Stimulated activated effector memory CD8-positive, alpha-beta T cell treated with anti-CD3 and anti-CD28 coated beads, Interleukin-12 subunit alpha, Interleukin-12 subunit beta, amount 100 ng/mL, for 72 hours (primary cell): ENCODE measurements around the gene FBRSL1.

Experiments used
- ATAC-seq: fragments of 150-1000 bp; cut with Tn5 transposase; 2 replicates; pipeline ENCODE4 v1.10.0; 2021
- DNase-seq, 2 donors: peaks; one replicate each; pipeline ENCODE4 v3.0.0; 2021 to 2022; ENCODE audit warnings: low spot score in 2 of 2
- H3K27ac Mint-ChIP-seq: one replicate; pipeline ENCODE4 v1.8.0; 2022; ENCODE audit warnings: mild to moderate bottlenecking, mixed read lengths
- H3K36me3 Mint-ChIP-seq: one replicate; pipeline ENCODE4 v1.8.0; 2022; ENCODE audit warnings: mild to moderate bottlenecking, mixed read lengths
- H3K4me1 Mint-ChIP-seq: one replicate; pipeline ENCODE4 v1.8.0; 2022; ENCODE audit warnings: mixed read lengths
- H3K4me3 Mint-ChIP-seq: one replicate; pipeline ENCODE4 v1.8.0; 2022; ENCODE audit warnings: mild to moderate bottlenecking, mixed read lengths
- H3K9me3 Mint-ChIP-seq: one replicate; pipeline ENCODE4 v1.8.0; 2022; ENCODE audit warnings: mixed read lengths

Gene FBRSL1

DNA sequence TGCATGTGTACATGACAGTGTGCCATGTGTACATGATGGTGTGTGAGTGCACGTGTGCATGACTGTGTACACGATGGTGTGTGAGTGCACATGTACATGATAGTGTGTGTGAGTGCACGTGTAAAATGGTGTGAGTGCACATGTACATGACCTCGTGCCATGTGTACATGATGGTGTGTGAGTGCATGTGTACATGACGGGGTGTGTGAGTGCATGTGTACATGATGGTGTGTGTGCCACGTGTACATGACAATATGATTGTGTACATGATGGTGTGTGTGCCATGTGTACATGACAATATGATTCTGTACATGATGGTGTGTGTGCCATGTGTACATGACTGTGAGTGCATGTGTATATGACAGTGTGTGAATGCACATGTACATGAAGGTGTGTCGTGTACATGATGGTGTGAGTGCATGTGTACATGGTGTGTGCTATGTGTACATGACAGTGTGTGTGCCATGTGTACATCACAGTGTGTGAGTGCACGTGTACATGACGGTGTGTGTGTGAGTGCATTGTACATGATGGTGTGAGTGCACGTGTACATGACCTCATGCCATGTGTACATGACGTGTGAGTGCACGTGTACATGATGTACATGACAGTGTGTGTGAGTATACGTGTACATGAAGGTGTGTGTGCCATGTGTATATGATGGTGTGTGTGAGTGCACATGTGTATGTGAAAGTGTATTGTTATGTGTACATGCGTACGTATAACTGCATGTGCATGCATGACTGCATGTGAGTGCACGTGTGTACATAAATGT is 46.3 kb downstream of the FBRSL1 start:
- Mint-ChIP-seq H3K4me3 (no peak overlapping the region), H3K27ac (peak overlapping the region; percentile 52), H3K36me3 (peaks cover 5% of the 10 kb centered on the region), H3K4me1 (peaks cover 40% of the 10 kb centered on the region), H3K9me3 (peaks cover 7% of the 10 kb centered on the region)
- DNase-seq (no peak), ATAC-seq (no peak)

DNA sequence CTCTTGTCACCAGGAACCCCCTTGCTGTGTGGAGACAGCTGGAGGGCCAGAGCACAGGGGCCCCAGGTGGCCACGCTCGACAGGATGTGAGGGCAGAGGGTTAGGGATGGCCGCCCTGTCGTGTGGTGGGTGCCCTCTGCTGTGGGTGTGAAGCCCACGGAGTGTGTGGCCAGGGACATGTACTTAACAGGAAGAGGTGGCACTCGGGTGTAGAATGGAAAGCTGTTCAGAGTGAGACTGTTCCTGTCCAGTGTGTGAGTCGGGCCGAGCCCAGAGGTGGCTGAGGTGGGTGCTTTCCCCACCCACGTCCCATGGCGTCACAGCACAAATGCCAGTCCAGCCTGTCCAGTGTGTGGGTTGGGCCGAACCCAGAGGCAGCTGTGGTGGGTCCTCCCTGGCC is 47.1 kb downstream of the FBRSL1 start:
- H3K4me1 Mint-ChIP-seq = peaks cover 40% of the 10 kb centered on the region
- peaks cover 7% of the 10 kb centered on the region for H3K9me3 Mint-ChIP-seq
- peak overlapping the region; percentile 52 for H3K27ac Mint-ChIP-seq
- peaks cover 5% of the 10 kb centered on the region for H3K36me3 Mint-ChIP-seq
- DNase-seq = no peak
- H3K4me3 Mint-ChIP-seq = no peak overlapping the region
- no peak for ATAC-seq

DNA sequence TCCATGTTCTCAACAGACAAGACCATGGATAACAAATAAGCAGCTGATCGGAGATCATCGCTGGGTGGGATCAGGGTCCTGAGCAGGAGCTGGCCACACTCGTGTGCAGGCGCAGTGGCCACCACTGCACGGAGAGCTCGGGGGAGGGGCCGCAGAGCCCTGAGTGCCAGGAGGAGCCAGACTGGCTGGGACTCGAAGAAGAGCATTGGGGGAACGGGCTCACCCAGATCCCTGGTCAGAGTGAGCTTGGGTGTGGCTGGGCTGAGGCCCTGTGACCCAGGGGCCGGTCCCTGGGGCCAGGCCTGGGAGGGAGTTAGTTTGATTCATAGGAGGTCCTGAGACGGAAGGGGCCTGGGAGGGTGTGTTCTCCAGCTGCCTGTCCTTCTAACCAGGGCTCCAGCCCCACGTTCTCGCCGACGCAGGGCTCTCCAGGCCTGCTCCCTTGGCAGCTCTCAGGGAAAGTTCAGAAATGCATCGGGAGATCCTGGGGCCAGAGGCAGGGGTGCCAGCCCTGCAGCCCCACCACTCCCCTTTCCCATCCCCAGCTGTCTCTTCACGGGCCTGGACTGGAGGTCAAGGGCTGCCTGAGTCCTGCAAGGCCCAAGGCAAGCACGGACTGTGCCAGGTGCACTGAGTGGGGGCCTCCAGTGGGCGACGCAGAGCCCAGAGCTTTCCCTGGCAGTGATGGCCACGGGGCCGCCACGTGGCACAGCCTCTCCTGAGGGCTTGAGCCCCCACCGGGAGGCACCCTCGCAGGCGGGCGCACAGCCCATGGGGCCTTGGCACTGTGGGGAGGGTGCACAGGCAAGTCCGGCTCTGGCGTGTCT is 48.1 kb downstream of the FBRSL1 start:
- no peak for ATAC-seq
- no peak overlapping the region for H3K4me3 Mint-ChIP-seq

DNA sequence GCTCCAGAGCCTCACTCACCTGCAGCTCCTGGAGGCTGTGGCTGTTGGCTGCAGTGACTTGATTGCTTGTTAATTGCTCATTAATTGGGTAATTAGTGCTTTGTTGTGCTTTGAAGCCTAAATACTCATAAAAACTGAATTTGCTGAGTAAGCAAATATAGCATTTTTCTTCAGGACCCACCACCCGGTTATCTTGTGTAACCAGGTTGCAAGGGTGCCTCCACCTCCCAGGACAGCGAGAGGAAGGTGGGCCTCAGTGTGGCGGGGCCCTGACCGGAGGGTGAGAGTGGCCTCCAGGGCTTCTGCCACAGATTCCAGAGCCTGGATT is 48.7 kb downstream of the FBRSL1 start:
- Mint-ChIP-seq H3K27ac (no peak overlapping the region), H3K4me1 (peaks cover 39% of the 10 kb centered on the region), H3K4me3 (no peak overlapping the region), H3K36me3 (peaks cover 7% of the 10 kb centered on the region), H3K9me3 (peaks cover 7% of the 10 kb centered on the region)
- DNase-seq (no peak), ATAC-seq (no peak)

More for the DNA sequence above, 48.1 kb downstream of the FBRSL1 start:
- Mint-ChIP-seq H3K9me3 (peaks cover 7% of the 10 kb centered on the region), H3K27ac (no peak overlapping the region), H3K36me3 (peaks cover 7% of the 10 kb centered on the region), H3K4me1 (peaks cover 40% of the 10 kb centered on the region)
- DNase-seq = no peak

DNA sequence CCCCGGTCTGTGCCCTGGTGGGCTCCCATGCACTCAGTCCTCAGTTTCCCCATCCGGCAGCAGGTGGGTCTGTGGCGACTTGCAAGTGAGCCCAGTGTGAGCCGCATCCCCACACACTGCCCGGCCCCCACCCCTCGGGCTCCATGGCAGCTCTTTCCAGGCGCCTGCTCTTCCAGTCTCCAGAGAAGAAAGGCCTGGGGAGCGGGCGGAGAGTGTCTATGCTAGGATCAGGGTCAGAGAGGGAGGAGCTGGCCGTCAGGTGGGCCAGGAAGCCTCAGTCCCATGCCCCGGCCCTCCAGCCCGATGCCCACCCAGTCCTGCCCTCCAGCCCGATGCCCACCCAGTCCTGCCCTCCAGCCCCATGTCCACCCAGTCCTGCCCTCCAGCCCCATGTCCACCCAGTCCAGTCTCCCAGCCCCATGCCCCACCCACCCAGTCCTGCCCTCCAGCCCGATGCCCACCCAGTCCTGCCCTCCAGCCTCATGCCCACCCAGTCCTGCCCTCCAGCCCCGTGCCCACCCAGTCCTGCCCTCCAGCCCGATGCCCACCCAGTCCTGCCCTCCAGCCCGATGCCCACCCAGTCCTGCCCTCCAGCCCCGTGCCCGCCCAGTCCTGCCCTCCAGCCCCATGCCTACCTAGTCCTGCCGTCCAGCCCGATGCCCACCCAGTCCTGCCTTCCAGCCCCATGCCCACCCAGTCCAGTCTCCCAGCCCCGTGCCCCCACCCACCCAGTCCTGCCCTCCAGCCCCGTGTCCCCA is 49.2 kb downstream of the FBRSL1 start:
- DNase-seq (no peak), ATAC-seq (no peak)
- peaks cover 7% of the 10 kb centered on the region for H3K9me3 Mint-ChIP-seq
- H3K36me3 Mint-ChIP-seq = peaks cover 5% of the 10 kb centered on the region
- no peak overlapping the region for H3K4me3 Mint-ChIP-seq
- no peak overlapping the region for H3K27ac Mint-ChIP-seq
- H3K4me1 Mint-ChIP-seq = peaks cover 43% of the 10 kb centered on the region

DNA sequence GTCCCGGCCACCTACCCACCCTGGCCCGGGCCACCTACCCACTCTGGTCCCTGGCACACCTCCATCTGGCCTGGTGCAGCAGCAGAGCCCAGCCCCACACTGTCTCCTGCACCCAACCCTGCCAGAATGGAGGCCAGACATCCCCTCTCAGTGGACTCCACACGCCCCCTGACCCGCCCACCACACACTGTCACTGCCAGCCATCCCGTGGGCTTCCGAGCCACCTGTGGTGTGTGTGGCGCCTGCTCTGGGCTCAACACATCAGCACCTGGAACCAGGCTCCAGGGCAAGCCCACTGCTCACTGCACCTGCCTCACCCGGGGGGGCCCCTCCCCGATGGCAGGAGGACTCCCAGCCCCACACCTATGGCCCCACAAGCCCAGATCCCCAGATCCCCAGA is 50.5 kb downstream of the FBRSL1 start:
- H3K4me1 Mint-ChIP-seq = peaks cover 43% of the 10 kb centered on the region
- H3K9me3 Mint-ChIP-seq = peaks cover 3% of the 10 kb centered on the region
- H3K36me3 Mint-ChIP-seq = peaks cover 5% of the 10 kb centered on the region
- no peak for ATAC-seq
- no peak overlapping the region for H3K27ac Mint-ChIP-seq
- no peak overlapping the region for H3K4me3 Mint-ChIP-seq
- no peak for DNase-seq

DNA sequence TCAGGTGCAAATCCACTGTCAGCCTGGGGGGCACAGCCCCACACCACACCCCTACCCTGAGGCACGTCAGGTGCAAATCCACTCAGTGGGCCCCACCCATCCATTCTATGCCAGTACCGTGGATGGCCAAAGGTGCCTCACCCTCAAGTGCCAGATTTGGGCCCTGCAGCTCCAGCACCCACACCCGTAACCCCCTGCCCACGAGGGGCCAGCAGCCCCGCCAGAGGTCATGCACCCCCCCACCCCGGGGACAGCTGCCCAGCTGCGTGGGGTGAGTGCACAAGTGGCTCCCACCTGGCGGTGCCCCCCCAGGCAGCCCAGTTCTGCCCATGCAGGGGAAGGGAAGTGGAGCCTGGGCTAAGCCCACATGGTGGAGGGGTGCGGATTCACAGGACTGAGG is 51.2 kb downstream of the FBRSL1 start:
- Mint-ChIP-seq H3K36me3 (peaks cover 5% of the 10 kb centered on the region), H3K4me3 (no peak overlapping the region), H3K4me1 (peaks cover 36% of the 10 kb centered on the region), H3K27ac (no peak overlapping the region), H3K9me3 (no peaks in the 10 kb centered on the region)
- no peak for DNase-seq
- ATAC-seq = no peak

GRCh38 chr12:132541996-132542395 is 52.0 kb downstream of the FBRSL1 start:
- no peak overlapping the region for H3K27ac Mint-ChIP-seq
- H3K4me1 Mint-ChIP-seq = peaks cover 28% of the 10 kb centered on the region
- no peak for ATAC-seq
- peaks cover 5% of the 10 kb centered on the region for H3K36me3 Mint-ChIP-seq
- no peak overlapping the region for H3K4me3 Mint-ChIP-seq
- DNase-seq = no peak
- no peaks in the 10 kb centered on the region for H3K9me3 Mint-ChIP-seq

DNA sequence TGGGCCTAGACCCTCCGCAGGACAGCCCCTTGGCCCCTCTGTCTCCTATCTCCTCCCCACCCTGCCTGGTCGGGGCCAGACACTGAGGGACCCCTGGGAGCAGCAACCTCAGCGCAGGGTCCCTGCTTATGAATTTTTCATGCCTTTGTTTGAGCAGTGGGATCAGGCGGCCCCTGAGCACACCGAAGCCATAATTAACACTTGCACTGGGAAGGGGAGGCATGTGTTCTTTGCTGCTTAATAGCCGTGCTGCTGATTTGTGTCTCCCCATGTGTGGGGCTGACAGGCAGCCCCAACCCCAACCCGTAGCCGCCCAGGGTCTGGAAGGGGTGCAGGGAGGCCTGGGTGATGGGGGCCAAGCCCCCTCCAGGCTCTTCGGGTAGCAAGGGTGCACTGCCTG is 52.7 kb downstream of the FBRSL1 start:
- ATAC-seq (no peak), DNase-seq (no peak)
- H3K4me3 Mint-ChIP-seq = no peak overlapping the region
- no peaks in the 10 kb centered on the region for H3K9me3 Mint-ChIP-seq
- peaks cover 5% of the 10 kb centered on the region for H3K36me3 Mint-ChIP-seq
- no peak overlapping the region for H3K27ac Mint-ChIP-seq
- peaks cover 23% of the 10 kb centered on the region for H3K4me1 Mint-ChIP-seq

- no peak overlapping the region for H3K4me3 Mint-ChIP-seq
- peaks cover 21% of the 10 kb centered on the region for H3K4me1 Mint-ChIP-seq
- H3K36me3 Mint-ChIP-seq = peaks cover 5% of the 10 kb centered on the region
- H3K9me3 Mint-ChIP-seq = no peaks in the 10 kb centered on the region
- H3K27ac Mint-ChIP-seq = peak overlapping the region; percentile 29
- ATAC-seq (peak; percentile 43), DNase-seq (no peak)
Measured at GRCh38 chr12:132543298-132544079, 53.5 kb downstream of the FBRSL1 start.

- Mint-ChIP-seq H3K27ac (peak overlapping the region; percentile 29), H3K4me3 (no peak overlapping the region), H3K9me3 (no peaks in the 10 kb centered on the region), H3K4me1 (peaks cover 21% of the 10 kb centered on the region), H3K36me3 (peaks cover 5% of the 10 kb centered on the region)
- DNase-seq (no peak), ATAC-seq (no peak)
Measured at GRCh38 chr12:132544080-132544397, 54.1 kb downstream of the FBRSL1 start.

- no peak for ATAC-seq
- H3K4me1 Mint-ChIP-seq = peaks cover 21% of the 10 kb centered on the region
- H3K9me3 Mint-ChIP-seq = no peaks in the 10 kb centered on the region
- H3K36me3 Mint-ChIP-seq = peaks cover 5% of the 10 kb centered on the region
- no peak overlapping the region for H3K27ac Mint-ChIP-seq
- H3K4me3 Mint-ChIP-seq = no peak overlapping the region
- no peak for DNase-seq
Measured at GRCh38 chr12:132544498-132544897, 54.5 kb downstream of the FBRSL1 start.

- no peak overlapping the region for H3K4me3 Mint-ChIP-seq
- H3K27ac Mint-ChIP-seq = no peak overlapping the region
- DNase-seq (no peak), ATAC-seq (no peak)
- H3K9me3 Mint-ChIP-seq = no peaks in the 10 kb centered on the region
- H3K4me1 Mint-ChIP-seq = peaks cover 21% of the 10 kb centered on the region
- H3K36me3 Mint-ChIP-seq = peaks cover 5% of the 10 kb centered on the region
Measured at GRCh38 chr12:132545164-132545953, 55.4 kb downstream of the FBRSL1 start.

DNA sequence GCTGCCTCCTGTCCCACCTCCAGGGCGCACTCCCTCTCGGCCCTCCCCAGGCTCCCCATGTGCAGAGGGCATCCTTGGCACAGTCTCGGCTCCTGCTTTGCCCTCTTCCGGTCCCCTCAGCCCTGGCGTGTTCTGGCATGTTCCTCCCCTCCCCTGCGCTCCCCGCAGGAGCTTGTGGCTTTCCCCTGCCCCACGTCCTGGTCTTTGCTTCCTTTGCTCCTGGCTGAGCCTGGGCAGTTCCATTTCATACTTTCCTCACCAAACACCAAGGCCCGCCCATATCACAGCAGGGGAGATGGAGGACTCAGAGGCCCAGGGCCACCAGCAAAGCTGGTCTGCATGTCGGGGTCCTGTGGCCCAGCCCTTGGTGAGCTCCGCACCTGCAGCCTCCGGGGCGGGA is 56.0 kb downstream of the FBRSL1 start:
- DNase-seq (no peak), ATAC-seq (no peak)
- Mint-ChIP-seq H3K4me3 (no peak overlapping the region), H3K36me3 (peaks cover 5% of the 10 kb centered on the region), H3K9me3 (no peaks in the 10 kb centered on the region), H3K4me1 (peaks cover 16% of the 10 kb centered on the region), H3K27ac (no peak overlapping the region)
